Vagina (tissue), 2 donors: Measurements from ENCODE around the gene SMIM13.

Experiments used
- CTCF ChIP-seq, 3 experiments: fragments of 450-650 bp in 2 of 3; fragments of 200-600 bp in 1 of 3; sonication (generic) in 1 of 3; IDR thresholded peaks; one replicate each; pipeline ENCODE4 v1.5.1; 2017 to 2019; ENCODE audit warnings: antibody characterized with exemption in 3 of 3, mild to moderate bottlenecking in 2 of 3, moderate library complexity in 2 of 3
- POLR2A ChIP-seq, 2 donors: fragments of 450-650 bp; IDR thresholded peaks; one replicate each; pipeline ENCODE4 v1.6.1; 2017; ENCODE audit warnings: antibody characterized with exemption in 2 of 2, mild to moderate bottlenecking in 2 of 2, moderate library complexity in 2 of 2

GRCh38 chr6:11163932-11164331, 70.3 kb downstream of the SMIM13 start:
- TF ChIP-seq POLR2A (IDR thresholded peaks at IDR 0.05) (no peak), CTCF (IDR thresholded peaks at IDR 0.05) (no peak)
